ENCODE measurements around the gene GPR61.

Gene GPR61

GRCh38 chr1:109537450-109538178 lies 2.1 kb upstream of the GPR61 start:
- DNase-seq, result no peak

- DNase-seq, result no peak
These were observed 681 bp upstream of the GPR61 start for GRCh38 chr1:109538827-109539555.

GRCh38 chr1:109541102-109541501 lies 1.4 kb downstream of the GPR61 start:
- DNase-seq, result no peak

DNA sequence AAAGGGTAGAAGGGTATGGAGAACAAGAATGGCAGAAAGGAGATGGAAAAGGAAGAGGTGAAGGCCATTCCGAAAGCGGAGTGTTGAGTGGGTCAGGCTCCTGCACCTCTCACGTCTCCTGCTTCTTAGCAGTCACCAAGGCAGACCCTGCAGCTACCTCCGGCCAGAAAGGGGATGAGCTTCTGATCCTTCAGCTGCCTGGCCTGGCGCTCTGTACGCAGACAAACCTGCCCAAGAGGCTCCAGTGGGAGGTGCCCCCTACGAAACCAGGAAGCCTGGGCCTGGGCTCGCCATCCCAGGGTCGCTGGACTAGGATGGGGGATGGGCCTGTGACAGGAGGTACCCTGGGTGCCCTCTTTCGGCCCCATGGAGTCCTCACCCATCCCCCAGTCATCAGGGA lies 3.0 kb downstream of the GPR61 start:
- DNase-seq, result no peak

DNA sequence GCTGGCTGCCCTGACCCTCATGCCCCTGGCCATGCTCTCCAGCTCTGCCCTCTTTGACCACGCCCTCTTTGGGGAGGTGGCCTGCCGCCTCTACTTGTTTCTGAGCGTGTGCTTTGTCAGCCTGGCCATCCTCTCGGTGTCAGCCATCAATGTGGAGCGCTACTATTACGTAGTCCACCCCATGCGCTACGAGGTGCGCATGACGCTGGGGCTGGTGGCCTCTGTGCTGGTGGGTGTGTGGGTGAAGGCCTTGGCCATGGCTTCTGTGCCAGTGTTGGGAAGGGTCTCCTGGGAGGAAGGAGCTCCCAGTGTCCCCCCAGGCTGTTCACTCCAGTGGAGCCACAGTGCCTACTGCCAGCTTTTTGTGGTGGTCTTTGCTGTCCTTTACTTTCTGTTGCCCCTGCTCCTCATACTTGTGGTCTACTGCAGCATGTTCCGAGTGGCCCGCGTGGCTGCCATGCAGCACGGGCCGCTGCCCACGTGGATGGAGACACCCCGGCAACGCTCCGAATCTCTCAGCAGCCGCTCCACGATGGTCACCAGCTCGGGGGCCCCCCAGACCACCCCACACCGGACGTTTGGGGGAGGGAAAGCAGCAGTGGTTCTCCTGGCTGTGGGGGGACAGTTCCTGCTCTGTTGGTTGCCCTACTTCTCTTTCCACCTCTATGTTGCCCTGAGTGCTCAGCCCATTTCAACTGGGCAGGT lies 3.8 kb downstream of the GPR61 start:
- DNase-seq, result no peak

GRCh38 chr1:109543988-109544735 lies 4.5 kb downstream of the GPR61 start:
- DNase-seq, result no peak

DNA sequence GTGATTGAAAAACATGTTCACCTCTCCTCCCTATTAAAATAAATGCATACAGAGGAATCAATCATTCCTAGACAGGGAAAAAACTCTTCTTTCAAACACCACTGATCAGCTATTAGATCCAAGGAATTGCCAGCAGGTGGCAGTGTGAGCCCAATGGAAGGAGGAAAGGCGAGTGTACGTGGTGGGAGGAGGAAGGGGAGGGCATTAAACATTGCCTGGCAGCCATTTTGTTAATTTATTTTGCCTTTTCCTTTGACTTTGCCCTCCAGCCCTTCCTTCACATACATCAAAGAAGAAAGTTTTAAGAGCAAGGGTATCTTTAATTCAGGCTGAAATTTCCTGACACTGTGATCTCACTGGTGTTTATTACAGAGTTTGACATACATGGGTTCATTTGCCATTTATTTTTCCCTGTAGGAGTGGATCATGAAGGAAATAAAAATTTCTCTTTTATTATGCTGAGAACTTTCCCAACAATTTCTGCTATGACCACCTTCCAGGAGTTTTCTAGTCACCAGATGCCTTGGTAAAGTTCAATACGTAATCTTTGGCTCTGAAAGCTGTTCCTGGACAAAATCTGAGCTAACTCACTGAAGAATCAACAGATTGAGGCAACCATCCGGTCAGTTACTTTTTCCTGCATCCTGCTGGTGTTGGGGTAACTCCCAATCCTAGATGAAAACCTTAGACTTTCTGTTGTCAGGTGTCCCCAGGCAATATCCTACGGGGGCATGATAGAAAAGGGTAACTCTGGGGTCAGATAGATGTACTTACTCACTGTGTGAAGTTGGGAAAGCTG lies 6.8 kb downstream of the GPR61 start:
- DNase-seq, result peak; percentile 91

- no peak for DNase-seq
These were observed 8.0 kb downstream of the GPR61 start for GRCh38 chr1:109547463-109548320.

- DNase-seq, result peak; percentile 92
These were observed 8.9 kb downstream of the GPR61 start, which contains the start of gene GNAI3 for GRCh38 chr1:109548321-109549267. Gene GNAI3 (plus strand): TSS chr1:109548615. CDS start chr1:109548721, 106 bp downstream.

DNA sequence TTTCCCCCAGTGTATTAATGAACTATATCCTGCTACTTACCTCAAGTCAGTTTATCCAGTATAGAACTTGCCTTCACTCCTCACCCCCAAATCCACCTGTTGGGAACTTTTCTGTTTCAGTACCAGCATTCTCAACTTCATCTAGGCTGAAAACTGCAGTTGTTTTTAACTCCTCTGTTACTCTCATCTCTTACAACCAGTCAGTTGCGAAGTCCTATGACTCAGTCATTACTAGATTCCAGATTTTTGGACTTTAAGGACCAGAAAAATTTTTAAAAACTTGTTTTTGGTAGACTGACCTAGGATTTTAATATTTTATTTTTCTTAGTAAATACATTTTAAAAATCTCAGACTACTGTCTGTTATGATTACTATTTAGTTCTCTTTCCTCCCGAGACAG lies 16.9 kb downstream of the GPR61 start:
- DNase-seq, result no peak

GRCh38 chr1:109557520-109557919 lies 17.8 kb downstream of the GPR61 start:
- no peak for DNase-seq

DNA sequence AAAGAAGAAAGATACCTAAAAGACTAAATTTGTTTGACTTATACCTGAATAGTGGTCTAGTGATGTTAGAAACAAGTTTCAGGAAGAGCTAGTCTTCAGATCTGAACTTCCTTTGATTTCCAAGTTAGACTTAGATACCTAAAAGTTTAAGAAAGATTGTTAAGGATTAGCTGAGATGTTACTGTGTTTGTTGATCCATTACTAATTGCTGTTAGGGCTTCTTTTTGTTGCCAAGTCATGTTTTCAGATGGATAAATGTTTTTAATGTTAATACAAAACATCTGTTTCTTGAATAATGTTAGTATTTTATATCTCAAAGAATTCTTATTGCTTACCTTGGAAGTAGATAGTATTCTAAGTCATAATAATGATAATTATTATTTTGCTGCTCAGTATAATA lies 20.3 kb downstream of the GPR61 start:
- no peak for DNase-seq

- no peak for DNase-seq
These were observed 24.7 kb downstream of the GPR61 start for GRCh38 chr1:109564194-109564878.

DNA sequence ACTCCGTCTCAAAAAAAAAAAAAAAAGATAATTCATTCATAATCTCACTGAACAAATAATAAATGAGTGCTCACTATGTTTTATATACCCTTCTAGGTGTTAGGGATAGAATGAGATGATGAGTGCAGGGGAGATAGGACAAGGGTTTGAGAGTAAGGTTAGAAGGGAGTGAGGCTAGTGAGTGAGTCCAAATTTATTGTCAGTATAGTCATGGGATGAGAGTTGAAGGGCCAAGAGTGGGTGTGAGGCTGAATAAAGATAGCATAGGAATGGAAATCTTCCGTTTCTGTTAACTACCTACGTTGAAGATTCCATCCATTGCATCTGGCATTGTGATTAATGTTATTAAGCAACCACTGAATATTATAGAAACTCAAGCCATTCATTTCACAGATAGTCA lies 25.6 kb downstream of the GPR61 start:
- no peak for DNase-seq

DNA sequence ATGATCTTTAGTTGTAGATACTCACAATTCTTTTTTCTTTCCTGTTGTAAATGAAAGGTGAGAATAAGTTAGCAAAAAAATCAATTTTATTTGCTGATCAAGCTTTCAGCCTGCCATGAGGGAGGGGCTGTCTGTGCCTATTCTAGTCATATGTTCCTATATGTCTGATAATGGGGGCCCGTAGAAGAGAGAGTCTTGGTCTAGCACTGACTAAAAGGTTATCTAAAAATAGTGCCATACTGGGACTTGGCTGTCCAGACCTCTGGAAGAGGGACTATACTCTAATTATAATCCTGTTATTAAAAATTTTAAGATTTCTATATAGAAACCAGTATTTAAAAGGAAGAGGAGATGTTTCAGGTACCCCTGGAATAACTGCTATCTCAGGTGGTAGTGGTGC lies 27.3 kb downstream of the GPR61 start:
- no peak for DNase-seq

DNA sequence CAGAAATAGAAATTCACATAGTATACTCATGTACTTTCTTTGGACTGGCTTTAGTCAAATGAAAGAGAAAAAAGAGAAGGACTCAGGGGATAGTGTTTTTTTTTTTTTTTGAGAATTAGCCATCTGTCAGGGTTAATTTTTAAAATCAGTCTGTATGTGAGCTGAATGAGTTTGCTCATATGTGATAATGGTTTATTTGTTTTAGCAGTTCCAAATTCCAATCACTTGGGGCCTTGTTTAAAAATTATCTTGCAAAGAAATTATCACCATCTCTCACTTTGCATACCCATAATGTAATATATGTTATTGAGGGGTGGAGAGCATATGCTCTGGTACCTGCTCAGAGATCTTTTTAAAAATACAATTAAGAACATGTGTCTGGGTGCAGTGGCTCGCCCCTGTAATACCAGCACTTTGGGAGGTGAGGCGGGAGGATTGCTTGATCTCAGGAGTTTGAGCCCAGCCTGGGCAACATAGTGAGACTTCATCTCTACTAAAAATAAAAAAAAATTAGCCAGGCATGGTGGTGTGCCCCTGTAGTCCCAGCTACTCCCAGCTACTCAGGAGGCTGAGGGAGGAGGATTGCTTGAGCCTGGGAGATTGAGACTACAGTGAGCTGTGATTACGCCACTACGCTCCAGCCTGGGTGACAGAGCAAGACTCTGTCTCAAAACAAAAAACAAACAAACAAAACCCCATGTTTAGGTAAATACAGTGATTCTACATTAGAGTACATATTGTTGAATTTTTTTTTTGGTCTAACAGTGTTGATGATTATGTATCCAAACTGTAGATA lies 28.4 kb downstream of the GPR61 start:
- no peak for DNase-seq

GRCh38 chr1:109569323-109569722 lies 29.7 kb downstream of the GPR61 start:
- DNase-seq, result no peak

DNA sequence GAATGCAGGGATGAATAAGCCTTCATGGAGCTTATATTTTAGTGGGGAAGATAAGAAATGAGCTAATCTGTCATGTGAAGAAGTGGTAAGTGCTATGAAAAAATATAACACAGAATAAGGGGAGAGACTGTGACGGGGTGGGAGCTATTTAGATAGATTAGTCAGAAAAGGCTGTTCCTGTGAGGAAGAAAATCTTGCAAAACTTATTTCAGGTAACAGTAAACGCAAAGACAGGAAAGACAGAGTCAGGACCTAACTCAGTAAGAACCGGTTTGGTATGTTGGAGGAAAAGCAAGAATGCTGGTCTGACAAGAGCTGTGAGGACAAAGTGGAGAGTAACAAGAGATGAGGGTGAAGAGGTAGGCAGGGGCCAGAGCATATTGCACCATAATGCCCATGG lies 30.7 kb downstream of the GPR61 start:
- no peak for DNase-seq

- no peak for DNase-seq
These were observed 34.1 kb downstream of the GPR61 start for GRCh38 chr1:109573785-109574184.

Data from activated T-cell treated with anti-CD3 and anti-CD28 coated beads for 4 hours (primary cell).